GM19328 (cell line): Measurements from ENCODE around the gene GAD2.

Experiments
- ATAC-seq: cut with Tn5 transposase; IDR thresholded peaks from one replicate; pipeline ENCODE4 v1.9.1; 2021; ENCODE audit warnings: mild to moderate bottlenecking, moderate library complexity; ENCODE audit not compliant: unreplicated experiment

GAD2 gene

GRCh38 chr10:26216585-26217395, at the start of gene GAD2:
GAD2 (plus strand) TSS chr10:26216774; CDS start chr10:26216810, 36 bp downstream.
- ATAC-seq = no peak

- ATAC-seq = no peak
These were observed 47.1 kb upstream of the GAD2 start for GRCh38 chr10:26169466-26169865.

GRCh38 chr10:26172131-26172530, 44.4 kb upstream of the GAD2 start:
- ATAC-seq = no peak

GRCh38 chr10:26173837-26174236, 42.7 kb upstream of the GAD2 start:
- ATAC-seq = no peak

GRCh38 chr10:26177341-26177740, 39.2 kb upstream of the GAD2 start:
- no peak for ATAC-seq

- no peak for ATAC-seq
These were observed 22.3 kb upstream of the GAD2 start for GRCh38 chr10:26194275-26194674.

- ATAC-seq = no peak
These were observed 19.3 kb upstream of the GAD2 start for GRCh38 chr10:26197248-26197647.

GRCh38 chr10:26198119-26198518, 18.5 kb upstream of the GAD2 start:
- ATAC-seq = no peak

GRCh38 chr10:26199841-26200240, 16.7 kb upstream of the GAD2 start:
- no peak for ATAC-seq

GRCh38 chr10:26205223-26205622, 11.4 kb upstream of the GAD2 start:
- ATAC-seq = no peak

GRCh38 chr10:26211781-26212444, 4.7 kb upstream of the GAD2 start:
- no peak for ATAC-seq

- no peak for ATAC-seq
These were observed 4.1 kb upstream of the GAD2 start for GRCh38 chr10:26212511-26212910.

- ATAC-seq = no peak
These were observed 3.3 kb upstream of the GAD2 start for GRCh38 chr10:26213157-26213800.

GRCh38 chr10:26214004-26214403, 2.6 kb upstream of the GAD2 start:
- no peak for ATAC-seq

- no peak for ATAC-seq
These were observed 1.8 kb upstream of the GAD2 start for GRCh38 chr10:26214551-26215395.

GRCh38 chr10:26215396-26215934, 1.1 kb upstream of the GAD2 start:
- ATAC-seq = no peak

- no peak for ATAC-seq
These were observed 514 bp upstream of the GAD2 start for GRCh38 chr10:26215935-26216584.

GRCh38 chr10:26217396-26218086, 967 bp downstream of the GAD2 start:
- ATAC-seq = no peak

GRCh38 chr10:26219676-26220075, 3.1 kb downstream of the GAD2 start:
- ATAC-seq = no peak

GRCh38 chr10:26220901-26221300, 4.3 kb downstream of the GAD2 start:
- no peak for ATAC-seq
